HG02870 (cell line): Measurements from ENCODE around the gene PRR7.
"Not testable (repeated sequence)": the region's sequence is repeated elsewhere in the genome, so short reads cannot be mapped to it uniquely, and the experiment has no call there.

Source experiments
- ATAC-seq: cut with Tn5 transposase; IDR thresholded peaks from one replicate; pipeline ENCODE4 v1.9.1; 2021; ENCODE audit warnings: mild to moderate bottlenecking, moderate library complexity; ENCODE audit not compliant: unreplicated experiment

The PRR7 gene

DNA sequence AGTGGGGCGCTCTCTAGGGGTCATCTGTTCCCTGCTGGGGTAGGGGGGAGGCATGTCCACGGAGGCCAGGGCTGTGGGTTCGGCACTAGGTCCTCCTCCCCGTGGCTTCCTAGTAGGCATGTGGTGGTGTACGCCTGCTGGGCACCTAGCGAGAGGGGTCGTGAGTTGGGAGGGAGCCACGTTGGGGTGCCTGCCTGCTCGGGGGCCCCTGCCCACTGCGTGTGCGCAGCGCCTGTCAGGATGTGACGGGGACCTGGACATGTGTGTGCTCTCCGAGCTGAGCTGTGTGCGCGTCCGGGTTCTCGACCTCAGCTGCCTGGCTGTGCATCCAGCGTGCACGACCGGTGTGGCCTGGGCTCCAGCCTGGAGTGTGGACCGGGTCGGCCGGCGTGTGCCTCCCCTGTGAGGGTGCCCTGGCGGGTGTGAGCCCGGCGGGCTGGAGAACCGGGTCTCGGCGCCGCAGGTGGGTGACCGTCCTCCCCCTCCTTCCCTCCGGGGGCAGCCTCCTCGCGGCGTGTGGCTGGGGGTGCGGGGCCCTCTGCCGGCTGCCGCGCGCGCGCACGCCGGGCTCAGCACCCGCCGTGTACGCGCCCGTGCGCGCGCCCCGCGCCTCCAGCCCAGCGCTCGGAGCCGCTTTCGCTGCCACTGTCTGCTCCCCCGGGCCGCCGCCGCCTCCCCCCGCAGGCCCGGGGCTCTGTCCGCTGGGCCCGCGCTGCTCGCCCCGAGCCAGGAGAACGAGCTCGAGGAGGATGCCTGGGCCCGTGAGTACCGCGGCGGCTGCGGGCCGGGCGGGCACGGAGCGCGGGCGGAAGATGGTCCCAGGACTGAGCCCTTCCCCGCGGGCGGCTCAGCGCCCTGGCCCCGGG lies at the start of gene PRR7:
Gene PRR7, plus strand, starts transcription at position 615 of the 866 bp plus-strand sequence. CDS start 8,254 bp downstream, outside the sequence.
- peak; percentile 49 for ATAC-seq

DNA sequence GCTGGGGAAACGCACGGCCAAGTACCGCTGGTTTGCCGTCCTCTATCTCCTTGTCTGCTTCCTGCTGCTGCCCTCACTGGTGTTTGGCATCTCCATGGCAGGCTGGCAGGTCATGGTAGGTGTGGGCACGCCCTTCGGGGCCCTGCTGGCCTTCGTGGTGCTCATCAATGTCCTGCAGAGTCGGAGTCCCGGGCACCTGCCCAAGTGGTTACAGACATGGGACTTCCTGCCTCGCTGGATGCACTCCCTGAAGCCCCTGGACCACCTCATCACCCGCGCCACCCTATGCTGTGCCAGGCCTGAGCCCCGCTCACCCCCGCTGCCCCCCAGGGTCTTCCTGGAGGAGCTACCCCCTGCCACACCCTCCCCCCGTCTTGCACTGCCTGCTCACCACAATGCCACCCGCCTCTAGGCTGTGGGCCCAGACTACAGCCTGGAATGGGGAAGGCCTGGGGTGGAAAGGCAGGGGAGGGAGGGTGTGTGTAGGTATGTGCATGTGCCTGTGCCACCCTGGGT lies 48.7 kb upstream of the PRR7 start:
- ATAC-seq: no peak

GRCh38 chr5:177399997-177400868 lies 46.4 kb upstream of the PRR7 start, which contains the start of gene PFN3:
TSS of gene PFN3 (minus strand) at chr5:177400661. CDS start at chr5:177400576, 85 bp downstream.
- ATAC-seq: no peak

DNA sequence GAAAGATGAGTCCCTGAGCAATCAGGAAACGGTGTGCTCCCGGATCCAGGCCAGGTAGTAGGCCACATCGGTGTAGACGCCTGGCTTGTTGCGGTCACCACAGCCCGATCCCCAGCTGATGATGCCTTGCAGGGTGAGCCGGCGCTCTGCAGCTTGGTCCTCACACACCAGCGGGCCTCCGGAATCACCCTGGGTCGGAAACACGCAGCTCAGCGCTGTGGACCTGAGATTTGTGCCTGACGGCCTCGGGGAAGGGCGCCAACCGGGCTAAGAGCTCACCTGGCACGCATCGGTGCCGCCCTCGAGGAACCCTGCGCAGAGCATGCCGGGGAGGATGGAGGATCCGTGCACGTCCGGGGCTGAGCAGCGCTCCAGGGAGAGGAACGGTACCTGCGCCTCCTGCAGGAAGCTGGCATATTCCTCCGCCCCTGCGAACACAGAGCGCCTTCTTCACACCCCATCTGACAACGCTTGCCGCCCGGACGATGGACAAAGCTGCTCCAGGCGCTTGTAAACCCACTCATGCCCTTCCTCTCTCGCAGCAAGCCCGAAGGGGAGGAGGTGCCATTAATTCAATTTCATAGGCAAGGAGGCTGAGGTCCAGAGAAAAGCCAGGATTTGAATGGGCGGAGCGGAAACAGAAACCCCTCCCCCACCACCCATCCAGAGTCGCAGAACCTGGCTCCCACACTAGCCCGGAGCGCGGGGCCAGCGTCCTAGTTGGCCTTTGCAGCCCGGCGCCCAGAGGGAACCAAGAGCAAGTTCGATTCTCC lies 44.2 kb upstream of the PRR7 start:
- no peak for ATAC-seq

- ATAC-seq: peak; percentile 18
Measured at GRCh38 chr5:177403102-177403791, 43.4 kb upstream of the PRR7 start.

DNA sequence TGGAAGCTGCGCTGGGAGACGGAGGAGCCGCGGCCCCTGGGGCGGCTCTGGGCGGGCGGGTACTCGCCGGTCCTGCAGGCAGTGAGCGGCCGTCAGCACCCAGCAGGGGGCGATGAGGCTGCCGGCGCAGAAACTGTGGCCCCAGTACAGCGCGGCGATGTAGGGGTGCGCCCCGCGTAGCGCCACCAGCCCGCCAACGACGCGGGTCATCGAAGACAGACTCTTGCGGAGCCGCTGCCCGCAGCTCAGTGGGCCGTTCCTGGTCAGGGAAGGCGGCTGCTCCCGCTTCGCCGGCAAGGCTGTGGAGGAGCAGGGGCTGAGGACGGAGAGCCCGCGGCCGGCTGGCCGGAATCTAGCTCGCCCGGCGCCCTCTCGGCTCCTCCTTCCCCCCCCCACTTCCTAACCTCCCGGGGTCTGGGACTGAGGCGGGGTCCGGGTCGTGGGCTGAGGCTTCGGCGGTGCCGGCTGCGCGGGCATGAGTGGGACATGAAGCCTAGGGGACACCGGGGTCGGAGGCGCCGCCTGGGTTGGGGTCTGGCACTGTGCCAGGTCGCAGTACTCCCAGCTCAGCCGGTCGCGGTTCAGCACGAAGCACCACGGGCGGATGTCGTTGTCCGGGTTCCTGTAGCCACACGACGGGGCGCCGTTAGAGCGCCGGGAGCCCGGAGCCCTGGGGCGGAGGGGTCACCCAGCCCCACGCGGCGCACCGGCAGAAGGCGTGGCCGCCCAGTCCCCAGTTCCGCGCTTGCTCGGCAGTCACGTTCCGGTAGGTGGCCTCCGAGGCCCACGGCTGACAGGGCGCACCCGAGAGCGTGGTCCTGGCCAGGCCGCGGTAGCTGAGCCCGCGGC lies 42.6 kb upstream of the PRR7 start:
- peak; percentile 78 for ATAC-seq

DNA sequence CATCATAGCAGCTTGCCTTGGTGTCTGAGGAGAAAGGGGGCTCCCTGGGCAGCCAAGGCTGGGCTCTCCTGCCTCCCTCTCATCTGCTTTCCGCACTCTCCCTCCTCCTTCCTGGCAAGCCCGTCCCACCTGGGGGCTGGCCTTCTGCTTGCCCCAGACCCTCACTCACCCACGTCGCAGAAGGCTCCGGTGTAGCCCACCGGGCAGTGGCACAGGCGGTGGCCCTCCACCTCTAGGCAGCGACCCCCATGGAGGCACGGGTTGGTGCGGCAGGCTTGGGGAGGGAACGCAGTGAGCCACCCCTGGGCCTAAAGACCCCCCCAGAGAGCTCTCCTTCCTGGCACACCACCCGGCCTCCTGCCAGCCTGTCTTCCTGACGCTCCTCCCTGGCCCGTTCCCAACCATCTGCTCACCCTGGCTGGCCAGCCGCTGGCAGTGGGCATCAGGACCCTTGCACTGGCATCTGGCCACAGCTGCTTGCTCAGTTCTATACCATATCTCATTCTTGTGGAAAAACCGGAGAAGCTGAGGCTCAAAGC lies 41.9 kb upstream of the PRR7 start:
- no peak for ATAC-seq

- no peak for ATAC-seq
Measured at GRCh38 chr5:177405312-177405711, 41.3 kb upstream of the PRR7 start.

DNA sequence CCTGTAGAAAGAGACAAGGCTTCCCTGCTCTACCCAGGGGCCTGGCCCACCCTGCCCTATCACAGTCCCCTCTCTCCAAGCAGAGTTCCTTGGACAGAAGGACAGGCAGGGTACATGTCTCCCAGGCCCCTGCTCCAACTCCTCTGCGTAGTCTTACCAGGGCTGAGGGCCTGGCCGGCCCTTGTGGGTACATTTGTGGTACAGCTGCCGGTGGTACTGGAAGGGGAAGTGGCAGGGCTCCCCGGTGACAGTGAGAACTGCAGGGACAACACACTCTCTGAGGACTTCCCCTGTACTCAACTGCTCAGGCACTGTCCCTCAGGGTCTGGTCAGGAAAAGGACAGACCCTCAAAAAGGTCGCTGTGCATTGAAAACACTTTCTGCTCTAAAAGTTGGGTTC lies 40.8 kb upstream of the PRR7 start:
- no peak for ATAC-seq

- no peak for ATAC-seq
Measured at GRCh38 chr5:177409043-177409801, 37.4 kb upstream of the PRR7 start, which contains the start of gene F12. TSS of gene F12 (minus strand) at chr5:177409564. CDS start at chr5:177409527, 37 bp downstream.

- ATAC-seq: no peak
Measured at GRCh38 chr5:177410575-177410974, 36.0 kb upstream of the PRR7 start.

- no peak for ATAC-seq
Measured at GRCh38 chr5:177412603-177413233, 33.9 kb upstream of the PRR7 start.

DNA sequence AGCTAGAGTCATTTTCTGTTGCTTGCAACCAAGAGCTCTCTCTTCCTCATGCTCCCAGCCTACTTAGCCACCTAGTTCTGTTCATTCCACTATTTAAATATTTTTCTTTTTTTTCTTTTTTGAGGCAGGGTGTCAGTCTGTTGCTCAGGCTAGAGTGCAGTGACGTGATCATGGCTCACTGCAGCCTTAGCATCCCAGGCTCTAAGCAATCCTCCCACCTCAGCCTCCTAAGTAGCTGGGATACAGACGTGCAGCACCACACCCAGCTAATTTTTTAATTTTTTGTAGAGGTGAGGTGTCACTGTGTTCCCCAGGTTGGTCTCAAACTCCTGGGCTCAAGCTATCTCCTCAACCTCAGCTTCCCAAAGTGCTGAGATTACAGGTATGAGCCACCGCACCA lies 32.1 kb upstream of the PRR7 start:
- ATAC-seq: no peak

- ATAC-seq: not testable (repeated sequence)
Measured at GRCh38 chr5:177417081-177417480, 29.5 kb upstream of the PRR7 start.

GRCh38 chr5:177419046-177419445 lies 27.6 kb upstream of the PRR7 start:
- ATAC-seq: no peak

DNA sequence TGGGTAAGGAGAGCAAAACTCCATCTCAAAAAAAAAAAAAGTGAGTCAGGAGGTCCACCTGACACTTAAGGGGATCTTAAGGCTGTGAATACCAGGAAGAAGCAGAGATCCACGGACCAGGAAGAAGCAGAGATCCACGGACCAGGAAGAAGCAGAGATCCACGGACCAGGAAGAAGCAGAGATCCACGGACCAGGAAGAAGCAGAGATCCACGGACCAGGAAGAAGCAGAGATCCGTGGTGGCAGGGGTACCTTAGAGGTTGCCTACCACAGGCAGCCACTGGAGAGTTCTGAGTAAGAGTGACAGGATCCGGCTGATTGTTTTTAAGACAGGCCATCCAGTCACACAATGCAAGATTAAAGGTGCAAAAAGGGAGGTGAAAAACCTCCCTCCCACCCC lies 26.1 kb upstream of the PRR7 start:
- ATAC-seq: not testable (repeated sequence)

GRCh38 chr5:177421062-177421798 lies 25.4 kb upstream of the PRR7 start:
- no peak for ATAC-seq
